ENCODE data around the gene BCAN.

Gene BCAN

GRCh38 chr1:156644640-156645039 is 2.7 kb downstream of the BCAN start:
- DNase-seq, result no peak

DNA sequence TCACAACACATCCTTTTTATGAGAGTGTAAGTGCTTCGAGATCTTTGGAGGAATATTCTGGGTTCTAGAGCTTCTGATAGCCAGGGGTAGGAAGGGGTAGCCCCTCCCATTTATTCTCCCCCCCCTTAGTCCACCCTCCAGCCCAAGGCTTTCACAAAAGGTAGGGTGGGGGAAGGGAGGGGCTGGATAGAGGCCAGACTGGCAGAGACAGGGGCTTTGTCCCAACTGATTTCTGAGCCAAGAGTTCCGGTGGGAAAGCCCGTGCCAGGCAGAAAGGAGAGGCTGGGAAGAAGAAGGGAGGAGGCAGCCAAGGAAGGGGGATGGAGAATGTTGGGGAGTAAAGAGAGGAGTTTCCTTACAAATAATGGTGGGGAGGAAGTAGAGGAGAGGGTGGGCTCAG is 3.1 kb downstream of the BCAN start:
- no peak for DNase-seq

- no peak for DNase-seq
Observed at GRCh38 chr1:156645666-156646065, 3.7 kb downstream of the BCAN start.

DNA sequence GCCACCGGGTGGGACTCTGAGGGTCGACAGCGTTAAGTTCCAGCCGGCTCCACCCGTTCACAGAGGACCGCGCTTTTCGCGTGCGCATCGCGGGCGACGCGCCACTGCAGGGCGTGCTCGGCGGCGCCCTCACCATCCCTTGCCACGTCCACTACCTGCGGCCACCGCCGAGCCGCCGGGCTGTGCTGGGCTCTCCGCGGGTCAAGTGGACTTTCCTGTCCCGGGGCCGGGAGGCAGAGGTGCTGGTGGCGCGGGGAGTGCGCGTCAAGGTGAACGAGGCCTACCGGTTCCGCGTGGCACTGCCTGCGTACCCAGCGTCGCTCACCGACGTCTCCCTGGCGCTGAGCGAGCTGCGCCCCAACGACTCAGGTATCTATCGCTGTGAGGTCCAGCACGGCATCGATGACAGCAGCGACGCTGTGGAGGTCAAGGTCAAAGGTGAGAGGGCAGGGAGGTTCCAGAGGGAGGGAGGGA is 4.9 kb downstream of the BCAN start:
- DNase-seq, result no peak

DNA sequence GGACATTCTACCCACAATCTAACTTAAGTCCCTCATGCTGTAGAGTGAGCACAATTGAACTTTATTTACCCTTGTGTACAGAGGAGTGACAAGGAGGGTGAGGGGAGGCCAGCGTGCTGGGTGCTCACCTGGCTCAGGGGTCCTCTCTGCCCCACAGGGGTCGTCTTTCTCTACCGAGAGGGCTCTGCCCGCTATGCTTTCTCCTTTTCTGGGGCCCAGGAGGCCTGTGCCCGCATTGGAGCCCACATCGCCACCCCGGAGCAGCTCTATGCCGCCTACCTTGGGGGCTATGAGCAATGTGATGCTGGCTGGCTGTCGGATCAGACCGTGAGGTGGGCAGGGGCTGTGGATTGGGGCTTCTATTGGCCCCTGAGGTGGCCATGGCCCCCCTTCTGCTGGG is 5.4 kb downstream of the BCAN start:
- DNase-seq, result no peak

- no peak for DNase-seq
Observed at GRCh38 chr1:156648496-156648895, 6.6 kb downstream of the BCAN start.

- DNase-seq, result no peak
Observed at GRCh38 chr1:156648951-156649350, 7.0 kb downstream of the BCAN start.

GRCh38 chr1:156652131-156652991 is 10.4 kb downstream of the BCAN start:
- DNase-seq, result no peak

DNA sequence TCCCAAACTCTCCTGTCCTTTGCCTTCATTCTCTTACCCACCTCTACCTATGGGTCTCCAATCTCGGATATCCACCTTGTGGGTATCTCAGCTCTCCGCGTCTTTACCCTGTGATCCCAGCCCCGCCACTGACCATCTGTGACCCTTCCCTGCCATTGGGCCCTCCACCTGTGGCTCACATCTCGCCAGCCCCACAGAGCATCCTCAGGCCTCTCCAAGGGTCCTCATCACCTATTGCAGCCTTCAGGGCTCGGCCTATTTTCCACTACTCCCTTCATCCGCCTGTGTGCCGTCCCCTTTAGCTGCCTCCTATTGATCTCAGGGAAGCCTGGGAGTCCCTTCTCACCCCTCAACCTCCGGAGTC is 11.1 kb downstream of the BCAN start:
- DNase-seq, result no peak

- DNase-seq, result no peak
Observed at GRCh38 chr1:156654700-156655099, 12.8 kb downstream of the BCAN start.

- DNase-seq, result no peak
Observed at GRCh38 chr1:156655151-156655903, 13.4 kb downstream of the BCAN start.

DNA sequence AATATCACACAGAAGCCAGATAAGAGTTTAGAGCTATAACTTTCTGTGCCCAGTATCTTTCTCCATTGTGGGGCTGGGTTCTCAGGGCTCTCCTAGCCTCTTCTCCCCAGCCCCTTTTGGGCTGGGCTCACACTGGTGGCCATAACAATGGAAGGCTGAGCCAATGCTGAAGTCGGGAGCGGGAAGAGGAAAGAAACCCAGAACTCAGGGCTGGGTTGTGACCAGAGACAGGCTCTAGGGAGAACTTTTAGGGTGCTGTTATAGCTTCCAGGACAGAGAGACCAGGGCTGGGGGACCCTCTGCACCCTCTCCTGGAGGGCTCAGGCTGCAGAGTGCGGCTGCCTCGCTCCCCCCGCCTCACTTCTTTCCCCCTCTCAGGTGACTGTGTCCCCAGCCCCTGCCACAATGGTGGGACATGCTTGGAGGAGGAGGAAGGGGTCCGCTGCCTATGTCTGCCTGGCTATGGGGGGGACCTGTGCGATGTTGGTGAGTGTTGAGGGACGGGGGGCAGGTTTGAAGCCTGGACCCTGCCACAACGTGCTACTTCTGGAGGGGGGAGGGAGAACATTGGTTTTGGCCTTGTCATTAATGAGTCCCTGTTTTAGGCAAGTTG is 14.1 kb downstream of the BCAN start:
- no peak for DNase-seq

DNA sequence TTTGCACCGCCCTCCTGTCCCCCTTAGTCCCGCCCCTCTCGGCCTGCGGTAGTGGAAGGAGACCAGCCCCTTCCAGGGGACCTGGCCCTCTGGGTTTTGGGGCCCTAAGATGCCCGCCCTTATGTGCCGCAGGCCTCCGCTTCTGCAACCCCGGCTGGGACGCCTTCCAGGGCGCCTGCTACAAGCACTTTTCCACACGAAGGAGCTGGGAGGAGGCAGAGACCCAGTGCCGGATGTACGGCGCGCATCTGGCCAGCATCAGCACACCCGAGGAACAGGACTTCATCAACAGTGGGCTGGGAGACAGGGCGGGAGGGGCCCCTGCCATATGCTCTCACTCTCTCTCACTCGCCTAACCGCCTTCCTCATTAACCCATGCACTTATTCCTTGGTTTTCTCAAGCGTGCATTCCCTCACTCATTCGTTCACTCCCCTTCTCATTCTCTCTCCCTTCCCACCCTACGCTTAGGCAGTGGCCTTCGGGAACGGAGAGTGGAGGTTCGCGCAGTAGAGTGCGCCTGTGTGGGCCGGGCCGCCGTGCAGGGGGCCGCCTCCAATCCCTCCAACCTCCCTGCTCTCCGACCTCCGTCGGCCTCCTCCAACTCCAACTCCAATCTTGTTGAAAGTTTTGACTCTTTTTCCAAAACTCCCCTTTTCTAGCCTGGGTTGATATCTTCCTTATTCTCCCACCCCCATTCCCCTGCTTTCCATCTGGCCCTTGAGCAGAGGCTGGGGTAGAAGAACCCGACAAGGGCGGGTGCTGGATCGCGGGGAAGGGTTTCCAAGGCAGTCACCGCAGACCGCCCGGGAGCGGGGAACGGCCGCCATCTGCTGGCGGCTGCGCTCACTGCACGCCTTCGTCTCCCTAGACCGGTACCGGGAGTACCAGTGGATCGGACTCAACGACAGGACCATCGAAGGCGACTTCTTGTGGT is 15.2 kb downstream of the BCAN start:
- DNase-seq, result peak; percentile 86

DNA sequence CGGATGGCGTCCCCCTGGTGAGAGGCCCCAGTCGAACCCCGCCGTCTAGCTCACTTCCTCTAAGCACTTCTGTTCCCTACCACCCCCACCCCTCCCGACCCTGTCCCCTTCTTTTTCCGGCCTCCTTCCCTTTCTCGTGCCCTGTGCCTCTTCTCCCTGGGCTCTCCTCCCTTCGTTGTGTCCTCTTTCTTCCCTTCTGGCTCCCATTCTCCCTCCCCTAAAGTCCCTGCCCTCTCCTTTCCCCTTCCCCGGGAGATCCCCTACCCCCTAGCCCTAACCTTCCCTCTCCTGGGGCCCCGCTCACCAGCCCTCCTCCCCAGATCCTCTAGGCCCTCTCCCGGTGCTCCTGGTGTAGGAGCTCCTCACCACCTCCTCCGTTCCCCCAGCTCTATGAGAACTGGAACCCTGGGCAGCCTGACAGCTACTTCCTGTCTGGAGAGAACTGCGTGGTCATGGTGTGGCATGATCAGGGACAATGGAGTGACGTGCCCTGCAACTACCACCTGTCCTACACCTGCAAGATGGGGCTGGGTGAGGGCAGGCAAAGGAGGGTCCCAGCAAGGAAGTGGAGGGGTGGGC is 15.9 kb downstream of the BCAN start:
- no peak for DNase-seq

GRCh38 chr1:156658496-156658895 is 16.6 kb downstream of the BCAN start:
- no peak for DNase-seq

DNA sequence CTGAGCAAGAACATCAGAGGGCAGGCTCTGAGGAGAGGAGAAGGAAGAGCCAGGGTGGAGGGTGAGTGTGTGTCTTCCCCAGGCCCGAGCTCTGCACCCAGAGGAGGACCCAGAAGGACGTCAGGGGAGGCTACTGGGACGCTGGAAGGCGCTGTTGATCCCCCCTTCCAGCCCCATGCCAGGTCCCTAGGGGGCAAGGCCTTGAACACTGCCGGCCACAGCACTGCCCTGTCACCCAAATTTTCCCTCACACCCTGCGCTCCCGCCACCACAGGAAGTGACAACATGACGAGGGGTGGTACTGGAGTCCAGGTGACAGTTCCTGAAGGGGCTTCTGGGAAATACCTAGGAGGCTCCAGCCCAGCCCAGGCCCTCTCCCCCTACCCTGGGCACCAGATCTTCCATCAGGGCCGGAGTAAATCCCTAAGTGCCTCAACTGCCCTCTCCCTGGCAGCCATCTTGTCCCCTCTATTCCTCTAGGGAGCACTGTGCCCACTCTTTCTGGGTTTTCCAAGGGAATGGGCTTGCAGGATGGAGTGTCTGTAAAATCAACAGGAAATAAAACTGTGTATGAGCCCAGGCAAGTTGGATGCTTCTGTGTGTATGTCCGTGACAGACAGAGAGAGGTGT is 17.1 kb downstream of the BCAN start:
- DNase-seq, result no peak

DNA sequence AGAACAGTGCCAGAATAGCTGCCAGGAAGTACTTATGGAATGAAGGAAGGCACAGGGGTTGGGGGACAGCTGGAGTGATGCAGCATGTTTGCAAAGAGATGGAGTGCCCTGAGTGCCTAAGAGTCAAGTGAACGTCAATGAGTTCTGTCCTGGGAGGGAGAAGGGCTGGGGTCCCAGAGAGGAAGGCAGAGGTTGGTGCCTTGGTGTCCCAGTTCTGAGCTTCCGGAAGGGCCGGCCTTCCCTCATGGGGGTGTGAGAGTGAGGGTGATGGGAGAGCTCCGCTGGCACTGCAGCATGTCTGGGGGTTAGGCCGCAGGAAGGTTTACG is 17.7 kb downstream of the BCAN start:
- DNase-seq, result no peak

GRCh38 chr1:156659988-156660751 is 18.3 kb downstream of the BCAN start:
- peak; percentile 90 for DNase-seq

GRCh38 chr1:156660752-156661112 is 18.8 kb downstream of the BCAN start:
- no peak for DNase-seq

DNA sequence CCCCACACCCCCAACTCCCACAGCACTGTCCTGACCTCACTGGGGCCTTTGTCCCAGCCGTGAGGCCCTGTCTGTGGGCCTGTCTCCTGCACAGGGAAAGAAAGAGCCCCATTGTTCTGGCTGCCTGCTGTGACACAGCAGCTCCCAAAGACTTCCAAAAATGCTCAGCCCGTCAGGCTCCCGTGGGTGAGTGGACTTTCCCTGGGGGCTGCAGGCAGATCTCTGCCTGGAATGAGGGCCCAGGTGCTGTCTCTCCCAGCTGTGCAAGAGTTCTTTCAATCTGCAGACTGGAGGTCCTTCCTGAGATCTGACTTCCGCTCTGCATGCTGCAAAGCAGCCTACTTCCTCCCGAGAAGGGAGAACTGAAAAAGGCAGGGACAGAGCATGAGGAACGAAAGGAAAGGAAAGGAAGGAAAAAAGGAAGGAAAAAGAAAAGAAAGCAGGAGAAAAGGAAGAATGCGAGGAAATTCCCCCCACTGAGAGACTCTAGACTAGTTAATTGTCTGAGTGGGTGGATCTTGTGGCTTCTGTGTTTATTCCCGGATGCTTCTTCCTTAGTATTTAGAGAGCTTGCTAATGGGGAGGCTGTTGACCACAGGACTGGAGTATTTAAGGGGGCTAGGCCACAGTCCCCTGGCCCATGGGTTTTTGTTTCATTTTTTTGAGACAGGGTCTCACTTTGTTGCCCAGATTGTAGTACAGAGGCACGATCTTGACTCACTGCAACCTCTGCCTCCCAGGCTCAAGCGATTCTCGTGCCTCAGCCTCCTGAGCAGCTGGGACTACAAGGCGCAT is 20.3 kb downstream of the BCAN start:
- DNase-seq, result no peak

- DNase-seq, result no peak
Observed at GRCh38 chr1:156662800-156663055, 20.8 kb downstream of the BCAN start.

All from activated T-cell treated with anti-CD3 and anti-CD28 coated beads, Interleukin-2, amount 50 U/mL, for 1 hour (primary cell).